ENCODE results near the gene ABCD4. TPM values are rescaled to one million over a fixed set of nuclear protein-coding genes. Genes with fewer than 3 reads are reported as not detected.

The ABCD4 gene
- total RNA-seq, 4 donors from 2014 or later: 66.0 to 80.6 (median 73.3) TPM

DNA sequence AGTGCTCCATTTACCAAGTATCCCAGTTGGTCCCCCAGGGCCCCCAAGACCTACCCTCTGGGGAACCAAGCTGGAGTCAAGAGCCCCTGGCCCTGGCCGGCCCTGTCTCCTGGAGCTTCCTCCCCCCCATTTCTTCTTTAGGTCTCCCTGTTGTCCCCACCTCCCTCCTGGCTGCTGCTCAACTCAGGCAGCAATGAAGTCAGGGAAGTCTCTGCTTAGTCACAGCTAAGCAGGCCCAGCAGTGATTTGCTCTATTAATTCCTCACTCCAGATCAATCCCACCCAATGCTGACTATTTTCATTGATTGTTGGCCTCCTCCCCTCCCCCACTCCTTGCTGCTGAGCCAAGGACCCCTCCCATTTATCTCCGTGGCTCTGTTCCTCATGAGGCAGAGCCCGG is 35.1 kb downstream of the ABCD4 start:
- H3K27me3 ChIP-seq: no peaks in the 10 kb centered on the region
- no peaks in the 10 kb centered on the region for H3K9me3 ChIP-seq
- no peaks in the 10 kb centered on the region for H3K36me3 ChIP-seq
- peaks cover 0 to 5% (median 0%) of the 10 kb centered on the region in 4 donors for H3K4me1 ChIP-seq
- H3K27ac ChIP-seq: no peak overlapping the region
- no peak for DNase-seq (ENCODE audit: low spot score in 2 of 2)
- 51 to 59% methylated on average over 3 of the region's 3 CpGs for WGBS, 2 donors
- H3K4me3 ChIP-seq: no peak overlapping the region
- TF ChIP-seq, protein P1, sequence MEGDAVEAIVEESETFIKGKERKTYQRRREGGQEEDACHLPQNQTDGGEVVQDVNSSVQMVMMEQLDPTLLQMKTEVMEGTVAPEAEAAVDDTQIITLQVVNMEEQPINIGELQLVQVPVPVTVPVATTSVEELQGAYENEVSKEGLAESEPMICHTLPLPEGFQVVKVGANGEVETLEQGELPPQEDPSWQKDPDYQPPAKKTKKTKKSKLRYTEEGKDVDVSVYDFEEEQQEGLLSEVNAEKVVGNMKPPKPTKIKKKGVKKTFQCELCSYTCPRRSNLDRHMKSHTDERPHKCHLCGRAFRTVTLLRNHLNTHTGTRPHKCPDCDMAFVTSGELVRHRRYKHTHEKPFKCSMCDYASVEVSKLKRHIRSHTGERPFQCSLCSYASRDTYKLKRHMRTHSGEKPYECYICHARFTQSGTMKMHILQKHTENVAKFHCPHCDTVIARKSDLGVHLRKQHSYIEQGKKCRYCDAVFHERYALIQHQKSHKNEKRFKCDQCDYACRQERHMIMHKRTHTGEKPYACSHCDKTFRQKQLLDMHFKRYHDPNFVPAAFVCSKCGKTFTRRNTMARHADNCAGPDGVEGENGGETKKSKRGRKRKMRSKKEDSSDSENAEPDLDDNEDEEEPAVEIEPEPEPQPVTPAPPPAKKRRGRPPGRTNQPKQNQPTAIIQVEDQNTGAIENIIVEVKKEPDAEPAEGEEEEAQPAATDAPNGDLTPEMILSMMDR (IDR thresholded peaks at IDR 0.05): no peak
- TF ChIP-seq EP300 (IDR thresholded peaks at IDR 0.05): no peak
- TF ChIP-seq POLR2A (IDR thresholded peaks at IDR 0.05): no peak

DNA sequence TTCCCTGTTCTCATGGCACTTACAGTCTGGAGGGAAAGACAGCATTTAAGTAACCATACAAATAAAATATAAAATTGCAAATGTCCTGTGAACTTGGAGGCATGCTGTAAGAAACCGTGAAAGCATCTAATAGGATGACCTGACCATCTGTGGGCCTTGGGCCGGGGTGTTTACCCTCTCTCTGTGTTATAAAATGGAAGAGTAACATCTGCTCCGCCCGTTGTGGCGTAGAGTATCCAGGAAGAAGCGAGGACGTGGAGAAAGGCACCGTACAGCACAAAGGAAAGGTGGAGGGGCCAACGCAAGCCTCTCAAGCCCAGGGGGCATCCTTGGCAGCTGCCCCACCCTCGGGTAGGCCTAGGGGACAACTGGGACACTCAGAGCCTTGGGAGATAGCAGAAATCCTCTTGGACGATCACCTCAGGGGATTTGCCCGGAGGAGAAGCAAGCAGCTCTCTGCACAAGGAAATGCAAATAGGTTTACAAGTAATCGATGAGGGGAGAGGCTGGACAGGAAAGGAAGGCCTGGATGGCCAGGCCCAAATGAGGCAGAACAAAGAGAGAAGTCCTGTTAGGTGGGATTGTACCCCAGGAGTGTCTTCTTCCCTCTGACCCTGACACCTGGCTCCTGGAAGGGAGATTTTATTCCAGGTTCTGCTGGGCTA is 37.3 kb downstream of the ABCD4 start:
- Histone ChIP-seq H3K9me3 (no peaks in the 10 kb centered on the region), H3K27ac (no peak overlapping the region), H3K4me3 (no peak overlapping the region), H3K36me3 (no peaks in the 10 kb centered on the region), H3K4me1 (peaks cover 0 to 2% (median 0%) of the 10 kb centered on the region in 4 donors), H3K27me3 (no peaks in the 10 kb centered on the region)
- WGBS, 2 donors: 67 to 69% methylated on average over 13 of the region's 13 CpGs
- TF ChIP-seq, protein P1 (IDR thresholded peaks at IDR 0.05): no peak
- TF ChIP-seq EP300 (IDR thresholded peaks at IDR 0.05) (no peak), POLR2A (IDR thresholded peaks at IDR 0.05) (no peak)
- DNase-seq (ENCODE audit: low spot score in 2 of 2): no peak

DNA sequence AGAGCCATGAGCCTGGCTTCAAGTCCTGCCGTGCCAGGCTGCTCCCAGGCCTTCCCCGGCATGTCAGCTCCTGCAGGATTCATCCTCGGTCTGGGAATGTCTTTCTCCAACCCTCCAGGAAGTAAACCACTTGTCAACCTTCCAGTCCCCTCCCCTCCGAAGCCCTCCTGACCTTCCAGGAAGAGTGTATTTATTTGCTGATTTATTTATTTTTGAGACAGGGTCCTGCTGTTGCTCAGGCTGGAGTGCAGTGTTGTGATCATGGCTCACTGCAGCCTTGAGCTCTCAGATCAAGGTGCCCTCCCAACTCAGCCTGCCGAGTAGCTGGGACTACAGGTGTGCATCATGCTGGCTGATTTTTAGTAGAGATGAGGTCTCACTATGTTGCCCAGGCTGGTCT is 38.8 kb downstream of the ABCD4 start:
- no peaks in the 10 kb centered on the region for H3K4me1 ChIP-seq
- no peak for TF ChIP-seq POLR2A (IDR thresholded peaks at IDR 0.05)
- TF ChIP-seq EP300 (IDR thresholded peaks at IDR 0.05): no peak
- H3K9me3 ChIP-seq: no peaks in the 10 kb centered on the region
- H3K36me3 ChIP-seq: no peaks in the 10 kb centered on the region
- no peak overlapping the region for H3K27ac ChIP-seq
- WGBS, 2 donors: 60 to 65% methylated on average over 5 of the region's 5 CpGs
- DNase-seq (ENCODE audit: low spot score in 2 of 2): no peak
- H3K4me3 ChIP-seq: no peak overlapping the region
- no peaks in the 10 kb centered on the region for H3K27me3 ChIP-seq

DNA sequence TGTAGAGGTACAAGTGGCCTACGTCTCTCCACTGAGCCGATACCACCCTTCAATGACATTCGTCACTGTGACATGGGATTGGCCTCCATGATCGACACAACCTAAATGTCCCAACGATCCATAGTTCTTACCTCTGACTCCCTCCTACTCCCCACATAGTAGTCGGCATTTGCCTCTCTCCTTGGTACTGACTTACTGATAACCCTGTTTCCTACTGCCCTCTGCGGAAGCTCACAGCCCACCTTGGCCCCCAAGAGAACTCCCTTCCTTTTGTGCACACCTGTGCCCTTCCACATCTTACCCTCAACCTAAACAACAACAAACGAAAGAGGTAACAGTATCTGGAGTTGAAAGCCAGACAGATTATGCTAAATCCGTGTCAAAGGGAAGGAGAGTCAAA is 39.6 kb downstream of the ABCD4 start:
- Histone ChIP-seq H3K27me3 (peaks cover 0 to 5% of the 10 kb centered on the region in 2 donors), H3K9me3 (no peaks in the 10 kb centered on the region), H3K4me1 (peaks cover 0 to 5% (median 2%) of the 10 kb centered on the region in 4 donors), H3K4me3 (no peak overlapping the region), H3K27ac (no peak overlapping the region), H3K36me3 (no peaks in the 10 kb centered on the region)
- TF ChIP-seq, protein P1 (IDR thresholded peaks at IDR 0.05): no peak
- TF ChIP-seq EP300 (IDR thresholded peaks at IDR 0.05) (no peak), POLR2A (IDR thresholded peaks at IDR 0.05) (no peak)
- no peak for DNase-seq (ENCODE audit: low spot score in 2 of 2)
- 76 to 77% methylated on average over 9 of the region's 9 CpGs for WGBS, 2 donors

DNA sequence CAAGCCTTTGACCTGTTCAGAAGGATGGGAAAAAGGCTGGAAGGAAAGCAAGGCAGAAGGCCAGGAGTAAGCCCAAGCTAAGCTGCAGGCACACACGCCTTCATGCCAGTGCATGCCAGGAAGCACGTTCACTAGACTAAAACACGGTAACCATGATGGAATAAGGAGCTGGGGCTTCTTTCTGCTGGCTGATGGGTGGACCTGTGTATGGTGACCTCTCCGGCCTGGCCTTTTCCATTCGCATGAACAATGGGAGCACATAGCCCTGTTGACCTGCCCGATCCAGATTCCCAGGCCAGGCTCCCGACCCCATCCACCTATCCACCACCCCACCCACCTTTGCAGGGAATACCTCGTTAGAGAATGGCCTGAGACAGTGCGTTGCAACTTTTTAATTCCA is 40.7 kb downstream of the ABCD4 start:
- peaks cover 0 to 9% of the 10 kb centered on the region in 2 donors for H3K27me3 ChIP-seq
- H3K36me3 ChIP-seq: no peaks in the 10 kb centered on the region
- no peak for DNase-seq (ENCODE audit: low spot score in 2 of 2)
- H3K4me3 ChIP-seq: no peak overlapping the region
- TF ChIP-seq POLR2A (IDR thresholded peaks at IDR 0.05) (no peak), EP300 (IDR thresholded peaks at IDR 0.05) (no peak)
- TF ChIP-seq, protein P1 (IDR thresholded peaks at IDR 0.05): no peak
- H3K9me3 ChIP-seq: no peaks in the 10 kb centered on the region
- H3K4me1 ChIP-seq: peaks cover 0 to 14% (median 6%) of the 10 kb centered on the region in 4 donors
- 88 to 89% methylated on average over 9 of the region's 9 CpGs for WGBS, 2 donors
- no peak overlapping the region for H3K27ac ChIP-seq
